DOHH2 (cell line): ENCODE results near the gene GNS.

ENCODE experiments used
- EZH2phosphoT487 ChIP-seq: fragments of 200-600 bp; sonication (generic); IDR thresholded peaks from 2 replicates; pipeline ENCODE4 v1.6.1; 2017; ENCODE audit warnings: borderline replicate concordance, mild to moderate bottlenecking, antibody characterized with exemption, low read length, moderate library complexity, mixed read lengths
- TF ChIP-seq, protein P1 (sequence below): fragments of 200-600 bp; sonication (generic); IDR thresholded peaks from one replicate; pipeline ENCODE4 v1.5.1; 2014; ENCODE audit warnings: antibody characterized with exemption, mild to moderate bottlenecking, low read depth, low read length; ENCODE audit not compliant: poor library complexity, severe bottlenecking

DNA sequence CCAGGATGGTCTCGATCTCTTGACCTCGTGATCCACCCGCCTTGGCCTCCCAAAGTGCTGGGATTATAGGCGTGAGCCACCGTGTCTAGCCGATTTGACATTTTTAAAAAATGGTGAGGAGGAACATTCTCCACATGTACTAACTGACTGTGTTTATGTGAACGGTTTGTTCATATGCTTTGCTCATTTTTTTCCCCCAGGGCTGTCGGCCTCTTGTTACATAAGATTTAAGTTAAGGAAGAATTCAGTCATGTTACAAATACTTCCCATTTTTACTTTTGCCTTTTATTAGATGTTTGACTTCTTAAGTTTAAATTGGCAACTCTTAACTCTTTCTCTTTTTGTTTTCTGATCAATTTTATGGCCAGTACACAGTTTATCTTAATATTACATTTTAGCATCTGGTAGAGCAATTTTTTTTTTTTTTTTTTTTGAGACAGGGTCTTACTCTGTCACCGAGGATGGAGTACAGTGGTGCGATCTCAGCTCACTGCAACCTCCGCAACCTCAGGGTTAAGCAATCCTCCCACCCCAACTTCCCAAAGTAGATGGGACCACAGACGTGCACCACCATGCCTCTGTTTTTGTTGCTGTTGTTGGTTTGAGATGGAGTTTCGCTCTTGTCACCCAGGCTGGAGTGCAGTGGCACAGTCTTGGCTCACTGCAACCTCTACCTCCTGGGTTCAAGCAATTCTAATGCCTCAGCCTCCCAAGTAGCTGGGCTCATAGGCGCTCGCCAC, 9.6 kb downstream of the GNS start:
- TF ChIP-seq, protein P1, sequence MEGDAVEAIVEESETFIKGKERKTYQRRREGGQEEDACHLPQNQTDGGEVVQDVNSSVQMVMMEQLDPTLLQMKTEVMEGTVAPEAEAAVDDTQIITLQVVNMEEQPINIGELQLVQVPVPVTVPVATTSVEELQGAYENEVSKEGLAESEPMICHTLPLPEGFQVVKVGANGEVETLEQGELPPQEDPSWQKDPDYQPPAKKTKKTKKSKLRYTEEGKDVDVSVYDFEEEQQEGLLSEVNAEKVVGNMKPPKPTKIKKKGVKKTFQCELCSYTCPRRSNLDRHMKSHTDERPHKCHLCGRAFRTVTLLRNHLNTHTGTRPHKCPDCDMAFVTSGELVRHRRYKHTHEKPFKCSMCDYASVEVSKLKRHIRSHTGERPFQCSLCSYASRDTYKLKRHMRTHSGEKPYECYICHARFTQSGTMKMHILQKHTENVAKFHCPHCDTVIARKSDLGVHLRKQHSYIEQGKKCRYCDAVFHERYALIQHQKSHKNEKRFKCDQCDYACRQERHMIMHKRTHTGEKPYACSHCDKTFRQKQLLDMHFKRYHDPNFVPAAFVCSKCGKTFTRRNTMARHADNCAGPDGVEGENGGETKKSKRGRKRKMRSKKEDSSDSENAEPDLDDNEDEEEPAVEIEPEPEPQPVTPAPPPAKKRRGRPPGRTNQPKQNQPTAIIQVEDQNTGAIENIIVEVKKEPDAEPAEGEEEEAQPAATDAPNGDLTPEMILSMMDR, result no peak
- TF ChIP-seq EZH2phosphoT487, result no peak
